SK-N-SH treated with all-trans-retinoic acid at 6 μM for 48 hours (cell line): Measurements from ENCODE around the gene PROX2.
A peak's percentile ranks its signal among the peaks of the same experiment; 100 is the strongest.

ENCODE experiments used
- CSDC2 ChIP-seq: fragments of 250-450 bp; sonication (Bioruptor Pico); IDR thresholded peaks from 2 replicates; pipeline ENCODE4 v1.5.0; 2020; ENCODE audit warnings: mild to moderate bottlenecking, moderate library complexity
- ISL1 ChIP-seq: fragments of 250-450 bp; sonication (Bioruptor Pico); IDR thresholded peaks from 2 replicates; pipeline ENCODE4 v2.1.2; 2022; ENCODE audit warnings: mild to moderate bottlenecking, moderate library complexity
- OSR1 ChIP-seq: fragments of 250-450 bp; sonication (Bioruptor Pico); IDR thresholded peaks from 2 replicates; pipeline ENCODE4 v1.8.0; 2022; ENCODE audit warnings: moderate library complexity, mild to moderate bottlenecking, inconsistent platforms
- RARB ChIP-seq: fragments of 250-450 bp; sonication (Bioruptor Pico); IDR thresholded peaks from 2 replicates; pipeline ENCODE4 v1.8.0; 2021; ENCODE audit warnings: mild to moderate bottlenecking, moderate library complexity
- TCF4 ChIP-seq: fragments of 250-450 bp; sonication (Bioruptor Pico); IDR thresholded peaks from 2 replicates; pipeline ENCODE4 v1.8.0; 2021; ENCODE audit warnings: mild to moderate bottlenecking, moderate library complexity, borderline replicate concordance
- ZFP3 ChIP-seq: fragments of 250-450 bp; sonication (Bioruptor Pico); IDR thresholded peaks from 2 replicates; pipeline ENCODE4 v1.5.0; 2020; ENCODE audit warnings: mild to moderate bottlenecking, moderate library complexity
- ZFP30 ChIP-seq: fragments of 450-650 bp; formaldehyde crosslinking; IDR thresholded peaks from 2 replicates; pipeline ENCODE4 v1.5.0; 2022; ENCODE audit warnings: mild to moderate bottlenecking, moderate library complexity
- TF ChIP-seq, protein P1 (sequence below): fragments of 250-450 bp; sonication (Bioruptor Pico); IDR thresholded peaks from 2 replicates; pipeline ENCODE4 v1.5.1; 2020; ENCODE audit warnings: low read depth, mild to moderate bottlenecking, moderate library complexity
- TF ChIP-seq, protein P2 (sequence below): fragments of 250-450 bp; sonication (Bioruptor Pico); IDR thresholded peaks from 2 replicates; pipeline ENCODE4 v1.8.0; 2020; ENCODE audit warnings: mild to moderate bottlenecking, moderate library complexity, borderline replicate concordance
- TF ChIP-seq, protein P3 (sequence below): fragments of 250-450 bp; sonication (Bioruptor Pico); IDR thresholded peaks from 2 replicates; pipeline ENCODE4 v1.5.0; 2020; ENCODE audit warnings: mild to moderate bottlenecking, moderate library complexity

- TF ChIP-seq, protein P1, sequence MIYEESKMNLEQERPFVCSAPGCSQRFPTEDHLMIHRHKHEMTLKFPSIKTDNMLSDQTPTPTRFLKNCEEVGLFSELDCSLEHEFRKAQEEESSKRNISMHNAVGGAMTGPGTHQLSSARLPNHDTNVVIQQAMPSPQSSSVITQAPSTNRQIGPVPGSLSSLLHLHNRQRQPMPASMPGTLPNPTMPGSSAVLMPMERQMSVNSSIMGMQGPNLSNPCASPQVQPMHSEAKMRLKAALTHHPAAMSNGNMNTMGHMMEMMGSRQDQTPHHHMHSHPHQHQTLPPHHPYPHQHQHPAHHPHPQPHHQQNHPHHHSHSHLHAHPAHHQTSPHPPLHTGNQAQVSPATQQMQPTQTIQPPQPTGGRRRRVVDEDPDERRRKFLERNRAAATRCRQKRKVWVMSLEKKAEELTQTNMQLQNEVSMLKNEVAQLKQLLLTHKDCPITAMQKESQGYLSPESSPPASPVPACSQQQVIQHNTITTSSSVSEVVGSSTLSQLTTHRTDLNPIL, result no peak
- TF ChIP-seq RARB (CRISPR knock-in tag) (no peak), TCF4 (CRISPR knock-in tag) (no peak), OSR1 (CRISPR knock-in tag) (no peak), CSDC2 (CRISPR knock-in tag) (no peak), ZFP30 (CRISPR knock-in tag) (no peak), ISL1 (CRISPR knock-in tag) (peak; percentile 92), ZFP3 (CRISPR knock-in tag) (no peak)
- TF ChIP-seq, protein P2, sequence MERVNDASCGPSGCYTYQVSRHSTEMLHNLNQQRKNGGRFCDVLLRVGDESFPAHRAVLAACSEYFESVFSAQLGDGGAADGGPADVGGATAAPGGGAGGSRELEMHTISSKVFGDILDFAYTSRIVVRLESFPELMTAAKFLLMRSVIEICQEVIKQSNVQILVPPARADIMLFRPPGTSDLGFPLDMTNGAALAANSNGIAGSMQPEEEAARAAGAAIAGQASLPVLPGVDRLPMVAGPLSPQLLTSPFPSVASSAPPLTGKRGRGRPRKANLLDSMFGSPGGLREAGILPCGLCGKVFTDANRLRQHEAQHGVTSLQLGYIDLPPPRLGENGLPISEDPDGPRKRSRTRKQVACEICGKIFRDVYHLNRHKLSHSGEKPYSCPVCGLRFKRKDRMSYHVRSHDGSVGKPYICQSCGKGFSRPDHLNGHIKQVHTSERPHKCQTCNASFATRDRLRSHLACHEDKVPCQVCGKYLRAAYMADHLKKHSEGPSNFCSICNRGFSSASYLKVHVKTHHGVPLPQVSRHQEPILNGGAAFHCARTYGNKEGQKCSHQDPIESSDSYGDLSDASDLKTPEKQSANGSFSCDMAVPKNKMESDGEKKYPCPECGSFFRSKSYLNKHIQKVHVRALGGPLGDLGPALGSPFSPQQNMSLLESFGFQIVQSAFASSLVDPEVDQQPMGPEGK (CRISPR knock-in tag), result no peak
- TF ChIP-seq, protein P3, sequence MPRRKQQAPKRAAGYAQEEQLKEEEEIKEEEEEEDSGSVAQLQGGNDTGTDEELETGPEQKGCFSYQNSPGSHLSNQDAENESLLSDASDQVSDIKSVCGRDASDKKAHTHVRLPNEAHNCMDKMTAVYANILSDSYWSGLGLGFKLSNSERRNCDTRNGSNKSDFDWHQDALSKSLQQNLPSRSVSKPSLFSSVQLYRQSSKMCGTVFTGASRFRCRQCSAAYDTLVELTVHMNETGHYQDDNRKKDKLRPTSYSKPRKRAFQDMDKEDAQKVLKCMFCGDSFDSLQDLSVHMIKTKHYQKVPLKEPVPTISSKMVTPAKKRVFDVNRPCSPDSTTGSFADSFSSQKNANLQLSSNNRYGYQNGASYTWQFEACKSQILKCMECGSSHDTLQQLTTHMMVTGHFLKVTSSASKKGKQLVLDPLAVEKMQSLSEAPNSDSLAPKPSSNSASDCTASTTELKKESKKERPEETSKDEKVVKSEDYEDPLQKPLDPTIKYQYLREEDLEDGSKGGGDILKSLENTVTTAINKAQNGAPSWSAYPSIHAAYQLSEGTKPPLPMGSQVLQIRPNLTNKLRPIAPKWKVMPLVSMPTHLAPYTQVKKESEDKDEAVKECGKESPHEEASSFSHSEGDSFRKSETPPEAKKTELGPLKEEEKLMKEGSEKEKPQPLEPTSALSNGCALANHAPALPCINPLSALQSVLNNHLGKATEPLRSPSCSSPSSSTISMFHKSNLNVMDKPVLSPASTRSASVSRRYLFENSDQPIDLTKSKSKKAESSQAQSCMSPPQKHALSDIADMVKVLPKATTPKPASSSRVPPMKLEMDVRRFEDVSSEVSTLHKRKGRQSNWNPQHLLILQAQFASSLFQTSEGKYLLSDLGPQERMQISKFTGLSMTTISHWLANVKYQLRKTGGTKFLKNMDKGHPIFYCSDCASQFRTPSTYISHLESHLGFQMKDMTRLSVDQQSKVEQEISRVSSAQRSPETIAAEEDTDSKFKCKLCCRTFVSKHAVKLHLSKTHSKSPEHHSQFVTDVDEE (CRISPR knock-in tag), result no peak
These were observed 12.5 kb upstream of the PROX2 start for GRCh38 chr14:74888164-74889158.
